OCI-LY1 (cell line): Measurements from ENCODE around the gene MAP3K20.
"Not testable (repeated sequence)": the region's sequence is repeated elsewhere in the genome, so short reads cannot be mapped to it uniquely, and the experiment has no call there.

Source experiments
- H2AFZ ChIP-seq: fragments of 200-600 bp; sonication (generic), shearing (Covaris generic); 2 replicates; pipeline ENCODE4 v1.6.0; 2014; ENCODE audit warnings: antibody characterized with exemption, mild to moderate bottlenecking, low read length
- H3F3A ChIP-seq: fragments of 200-600 bp; sonication (generic), shearing (Covaris generic); 2 replicates; pipeline ENCODE4 v1.6.0; 2014; ENCODE audit warnings: mild to moderate bottlenecking, antibody characterized with exemption, low read length, moderate library complexity; ENCODE audit not compliant: insufficient read depth
- H3K27ac ChIP-seq: fragments of 200-600 bp; sonication (generic); 2 replicates; pipeline ENCODE4 v1.5.1; 2014; ENCODE audit warnings: low read length, mixed run types, mild to moderate bottlenecking, low read depth; ENCODE audit not compliant: poor library complexity, severe bottlenecking
- H3K27me3 ChIP-seq: fragments of 200-600 bp; sonication (generic); 2 replicates; pipeline ENCODE4 v1.6.0; 2014; ENCODE audit warnings: antibody characterized with exemption, mild to moderate bottlenecking, low read length, moderate library complexity; ENCODE audit not compliant: insufficient read depth
- H3K36me3 ChIP-seq: fragments of 200-600 bp; sonication (generic); 2 replicates; pipeline ENCODE4 v1.6.1; 2014; ENCODE audit warnings: mild to moderate bottlenecking, antibody characterized with exemption, low read length, moderate library complexity, mixed read lengths; ENCODE audit not compliant: insufficient read depth
- H3K4me1 ChIP-seq: fragments of 200-600 bp; sonication (generic); 2 replicates; pipeline ENCODE4 v1.5.1; 2014; ENCODE audit warnings: mild to moderate bottlenecking, low read length, moderate library complexity; ENCODE audit not compliant: insufficient read depth, severe bottlenecking
- H3K4me2 ChIP-seq: fragments of 200-600 bp; sonication (generic), shearing (Covaris generic); 2 replicates; pipeline ENCODE4 v1.6.1; 2014; ENCODE audit warnings: low read length
- H3K4me3 ChIP-seq: fragments of 200-600 bp; sonication (generic); 2 replicates; pipeline ENCODE4 v1.5.1; 2014; ENCODE audit warnings: low read length, low read depth, mild to moderate bottlenecking, mixed read lengths; ENCODE audit not compliant: poor library complexity, severe bottlenecking
- H3K79me2 ChIP-seq: fragments of 200-600 bp; shearing (Covaris generic); 2 replicates; pipeline ENCODE4 v1.6.1; 2016; ENCODE audit warnings: mixed run types, low read length, mixed read lengths; ENCODE audit not compliant: insufficient read depth
- H3K9ac ChIP-seq: fragments of 200-600 bp; sonication (generic), shearing (Covaris generic); 2 replicates; pipeline ENCODE4 v1.6.1; 2014; ENCODE audit warnings: mild to moderate bottlenecking, low read length, mixed read lengths
- H3K9me2 ChIP-seq: fragments of 200-600 bp; sonication (generic), shearing (Covaris generic); 2 replicates; pipeline ENCODE4 v1.6.1; 2014; ENCODE audit warnings: low read depth, mild to moderate bottlenecking, low read length, mixed read lengths
- H3K9me3 ChIP-seq: fragments of 200-600 bp; shearing (Covaris generic); 2 replicates; pipeline ENCODE4 v1.6.1; 2014; ENCODE audit warnings: low read length, mixed read lengths
- H4K20me1 ChIP-seq: fragments of 200-600 bp; sonication (generic), shearing (Covaris generic); 2 replicates; pipeline ENCODE4 v1.6.0; 2016; ENCODE audit warnings: mild to moderate bottlenecking, low read length; ENCODE audit not compliant: insufficient read depth
- EZH2 ChIP-seq: fragments of 200-600 bp; sonication (generic), shearing (Covaris generic); IDR thresholded peaks from 2 replicates; pipeline ENCODE4 v1.8.0; 2017; ENCODE audit warnings: borderline replicate concordance, mixed run types, mild to moderate bottlenecking, antibody characterized with exemption, low read length, moderate library complexity, mixed read lengths
- TF ChIP-seq, protein P1 (sequence below): fragments of 200-600 bp; sonication (generic), shearing (Covaris generic); IDR thresholded peaks from 2 replicates; pipeline ENCODE4 v1.5.1; 2017; ENCODE audit warnings: mild to moderate bottlenecking, antibody characterized with exemption, low read length, moderate library complexity, mixed read lengths

Gene MAP3K20

GRCh38 chr2:173252581-173252980, 176.9 kb downstream of the MAP3K20 start:
- Histone ChIP-seq H3K9ac (no peak overlapping the region), H4K20me1 (no peaks in the 10 kb centered on the region), H3F3A (no peaks in the 10 kb centered on the region), H3K27ac (no peak overlapping the region), H3K27me3 (no peaks in the 10 kb centered on the region), H3K4me1 (no peaks in the 10 kb centered on the region), H3K4me2 (no peak overlapping the region), H3K36me3 (no peaks in the 10 kb centered on the region), H3K9me2 (no peaks in the 10 kb centered on the region), H2AFZ (no peak overlapping the region), H3K79me2 (no peaks in the 10 kb centered on the region), H3K9me3 (no peaks in the 10 kb centered on the region), H3K4me3 (no peak overlapping the region)
- no peak for TF ChIP-seq EZH2
- TF ChIP-seq, protein P1, sequence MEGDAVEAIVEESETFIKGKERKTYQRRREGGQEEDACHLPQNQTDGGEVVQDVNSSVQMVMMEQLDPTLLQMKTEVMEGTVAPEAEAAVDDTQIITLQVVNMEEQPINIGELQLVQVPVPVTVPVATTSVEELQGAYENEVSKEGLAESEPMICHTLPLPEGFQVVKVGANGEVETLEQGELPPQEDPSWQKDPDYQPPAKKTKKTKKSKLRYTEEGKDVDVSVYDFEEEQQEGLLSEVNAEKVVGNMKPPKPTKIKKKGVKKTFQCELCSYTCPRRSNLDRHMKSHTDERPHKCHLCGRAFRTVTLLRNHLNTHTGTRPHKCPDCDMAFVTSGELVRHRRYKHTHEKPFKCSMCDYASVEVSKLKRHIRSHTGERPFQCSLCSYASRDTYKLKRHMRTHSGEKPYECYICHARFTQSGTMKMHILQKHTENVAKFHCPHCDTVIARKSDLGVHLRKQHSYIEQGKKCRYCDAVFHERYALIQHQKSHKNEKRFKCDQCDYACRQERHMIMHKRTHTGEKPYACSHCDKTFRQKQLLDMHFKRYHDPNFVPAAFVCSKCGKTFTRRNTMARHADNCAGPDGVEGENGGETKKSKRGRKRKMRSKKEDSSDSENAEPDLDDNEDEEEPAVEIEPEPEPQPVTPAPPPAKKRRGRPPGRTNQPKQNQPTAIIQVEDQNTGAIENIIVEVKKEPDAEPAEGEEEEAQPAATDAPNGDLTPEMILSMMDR = no peak

- no peaks in the 10 kb centered on the region for H3K9me3 ChIP-seq
- H3K4me3 ChIP-seq = no peak overlapping the region
- H3K9me2 ChIP-seq = no peaks in the 10 kb centered on the region
- no peaks in the 10 kb centered on the region for H3K36me3 ChIP-seq
- no peak for TF ChIP-seq EZH2
- TF ChIP-seq, protein P1 = no peak
- H2AFZ ChIP-seq = no peak overlapping the region
- no peaks in the 10 kb centered on the region for H3K27me3 ChIP-seq
- no peaks in the 10 kb centered on the region for H3K79me2 ChIP-seq
- no peak overlapping the region for H3K9ac ChIP-seq
- no peak overlapping the region for H3K4me2 ChIP-seq
- no peak overlapping the region for H3K27ac ChIP-seq
- H4K20me1 ChIP-seq = no peaks in the 10 kb centered on the region
- no peaks in the 10 kb centered on the region for H3K4me1 ChIP-seq
- H3F3A ChIP-seq = no peaks in the 10 kb centered on the region
Observed at GRCh38 chr2:173254659-173255058, 179.0 kb downstream of the MAP3K20 start.

- Histone ChIP-seq H3K9ac (no peak overlapping the region), H3K9me2 (no peaks in the 10 kb centered on the region), H3K4me1 (peaks cover under 1% of the 10 kb centered on the region), H2AFZ (no peak overlapping the region), H4K20me1 (no peaks in the 10 kb centered on the region), H3K27me3 (no peaks in the 10 kb centered on the region), H3K36me3 (no peaks in the 10 kb centered on the region), H3F3A (no peaks in the 10 kb centered on the region), H3K4me2 (no peak overlapping the region), H3K79me2 (no peaks in the 10 kb centered on the region), H3K27ac (no peak overlapping the region), H3K9me3 (no peaks in the 10 kb centered on the region), H3K4me3 (no peak overlapping the region)
- TF ChIP-seq EZH2 = no peak
- TF ChIP-seq, protein P1 = no peak
Observed at GRCh38 chr2:173258701-173259100, 183.1 kb downstream of the MAP3K20 start.

GRCh38 chr2:173262356-173262755, 186.7 kb downstream of the MAP3K20 start:
- not testable (repeated sequence) for H3K27ac ChIP-seq, H3K79me2 ChIP-seq, H3F3A ChIP-seq, H3K9me2 ChIP-seq, H3K4me3 ChIP-seq, H2AFZ ChIP-seq, H3K9ac ChIP-seq, H3K9me3 ChIP-seq, H3K36me3 ChIP-seq, H4K20me1 ChIP-seq, H3K4me2 ChIP-seq, H3K27me3 ChIP-seq
- peaks cover 21% of the 10 kb centered on the region for H3K4me1 ChIP-seq
